ENCODE measurements around the gene LAX1.

DNA sequence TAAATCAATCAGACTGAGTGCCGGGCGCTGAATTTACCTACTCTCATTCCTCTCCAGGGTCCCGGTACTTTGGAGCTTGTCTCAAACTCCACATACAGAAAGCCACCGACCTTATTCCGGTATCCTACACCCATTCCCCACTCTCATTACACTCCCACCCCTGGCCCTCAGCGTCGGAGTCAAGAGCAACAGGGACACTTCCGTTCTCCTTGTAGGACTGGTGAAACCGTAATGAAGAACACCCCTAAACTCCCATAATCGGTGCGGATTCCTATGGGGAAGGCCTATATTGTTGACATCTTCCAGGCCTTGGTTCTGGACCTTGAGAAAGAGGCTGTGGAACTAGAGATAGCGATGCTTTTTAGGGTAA lies 31.2 kb downstream of the LAX1 start:
- TF ChIP-seq POLR2A (IDR thresholded peaks at IDR 0.05; ENCODE audit: low read depth), result no peak
- TF ChIP-seq CTCF (IDR thresholded peaks at IDR 0.05), result no peak

Measured in esophagus muscularis mucosa (tissue), 3 donors.